Frontal cortex (tissue), 4 donors: Measurements from ENCODE around the gene PPP2R3A. TPM values are rescaled to one million over a fixed set of nuclear protein-coding genes. Genes with fewer than 3 reads are reported as not detected.
"Not testable (repeated sequence)": the region's sequence is repeated elsewhere in the genome, so short reads cannot be mapped to it uniquely, and the experiment has no call there.

ENCODE experiments used
- DNase-seq, 2 donors: peaks; one replicate each; pipeline ENCODE4 v3.0.0; 2012; ENCODE audit warnings: low spot score in 2 of 2
- FAIRE-seq: peaks from 2 replicates; lab custom pipeline; 2012; peaks lifted over from hg19 to GRCh38; lab: Jason Lieb, UNC
- total RNA-seq: library from RNA; depleted of rRNA; stranded (reverse); fragments of >200 nt; gene quantifications from one replicate; pipeline ENCODE4 v1.2.3, GENCODE V29; 2014
- donor health status: control.
- donor health status: control.
- donor health status: control.

Gene PPP2R3A
- total RNA-seq, result 36.3 TPM

- FAIRE-seq (no peak), DNase-seq (peak; percentile 91 to 92)
These were observed at the start of gene PPP2R3A for GRCh38 chr3:135965506-135966270. Gene PPP2R3A, plus strand, starts transcription at chr3:135965728. Its CDS starts 35,771 bp downstream, at chr3:136001499.

GRCh38 chr3:135916310-135916709 is 49.2 kb upstream of the PPP2R3A start:
- DNase-seq (no peak), FAIRE-seq (no peak)

GRCh38 chr3:135917076-135917475 is 48.5 kb upstream of the PPP2R3A start:
- no peak for DNase-seq
- no peak for FAIRE-seq

GRCh38 chr3:135917927-135918597 is 47.5 kb upstream of the PPP2R3A start:
- no peak for FAIRE-seq

GRCh38 chr3:135918600-135918999 is 46.9 kb upstream of the PPP2R3A start:
- FAIRE-seq (peak; percentile 76), DNase-seq (peak; percentile 5 to 18)

More at GRCh38 chr3:135917927-135918597, 47.5 kb upstream of the PPP2R3A start:
- no peak for DNase-seq

- no peak for FAIRE-seq
- no peak for DNase-seq
These were observed 45.3 kb upstream of the PPP2R3A start for GRCh38 chr3:135920275-135920674.

GRCh38 chr3:135922903-135923250 is 42.7 kb upstream of the PPP2R3A start:
- no peak for DNase-seq
- FAIRE-seq, result no peak

- FAIRE-seq (no peak), DNase-seq (no peak)
These were observed 41.0 kb upstream of the PPP2R3A start for GRCh38 chr3:135924506-135924905.

GRCh38 chr3:135926664-135927063 is 38.9 kb upstream of the PPP2R3A start:
- DNase-seq (no peak), FAIRE-seq (no peak)

- DNase-seq (no peak), FAIRE-seq (no peak)
These were observed 38.4 kb upstream of the PPP2R3A start for GRCh38 chr3:135927155-135927554.

- no peak for DNase-seq
- no peak for FAIRE-seq
These were observed 35.9 kb upstream of the PPP2R3A start for GRCh38 chr3:135929670-135930069.

GRCh38 chr3:135930255-135930654 is 35.3 kb upstream of the PPP2R3A start:
- no peak for DNase-seq
- no peak for FAIRE-seq

GRCh38 chr3:135935171-135935570 is 30.4 kb upstream of the PPP2R3A start:
- FAIRE-seq, DNase-seq: not testable (repeated sequence)

GRCh38 chr3:135937766-135938165 is 27.8 kb upstream of the PPP2R3A start:
- FAIRE-seq, result not testable (repeated sequence)

GRCh38 chr3:135944831-135945230 is 20.7 kb upstream of the PPP2R3A start:
- FAIRE-seq (no peak), DNase-seq (no peak)

More at GRCh38 chr3:135937766-135938165, 27.8 kb upstream of the PPP2R3A start:
- not testable (repeated sequence) for DNase-seq

- FAIRE-seq, result no peak
- DNase-seq, result no peak
These were observed 14.6 kb upstream of the PPP2R3A start for GRCh38 chr3:135950941-135951340.

GRCh38 chr3:135964160-135964955 is 1.2 kb upstream of the PPP2R3A start:
- no peak for FAIRE-seq
- DNase-seq, result no peak

GRCh38 chr3:135965129-135965505 is 411 bp upstream of the PPP2R3A start:
- DNase-seq, result peak in 1 of 2 donors; percentile 10

GRCh38 chr3:135966271-135966961 is 888 bp downstream of the PPP2R3A start:
- FAIRE-seq (no peak), DNase-seq (no peak)

More at GRCh38 chr3:135965129-135965505, 411 bp upstream of the PPP2R3A start:
- FAIRE-seq, result no peak

- DNase-seq (no peak), FAIRE-seq (no peak)
These were observed 1.4 kb downstream of the PPP2R3A start for GRCh38 chr3:135966962-135967274.
